D341Med (cell line): ENCODE data around the gene PSMB4.
"Not testable (repeated sequence)": the region's sequence is repeated elsewhere in the genome, so short reads cannot be mapped to it uniquely, and the experiment has no call there.

Source experiments
- DNase-seq: peaks from one replicate; pipeline ENCODE4 v3.0.0; 2012; ENCODE audit warnings: low spot score

PSMB4 gene

DNA sequence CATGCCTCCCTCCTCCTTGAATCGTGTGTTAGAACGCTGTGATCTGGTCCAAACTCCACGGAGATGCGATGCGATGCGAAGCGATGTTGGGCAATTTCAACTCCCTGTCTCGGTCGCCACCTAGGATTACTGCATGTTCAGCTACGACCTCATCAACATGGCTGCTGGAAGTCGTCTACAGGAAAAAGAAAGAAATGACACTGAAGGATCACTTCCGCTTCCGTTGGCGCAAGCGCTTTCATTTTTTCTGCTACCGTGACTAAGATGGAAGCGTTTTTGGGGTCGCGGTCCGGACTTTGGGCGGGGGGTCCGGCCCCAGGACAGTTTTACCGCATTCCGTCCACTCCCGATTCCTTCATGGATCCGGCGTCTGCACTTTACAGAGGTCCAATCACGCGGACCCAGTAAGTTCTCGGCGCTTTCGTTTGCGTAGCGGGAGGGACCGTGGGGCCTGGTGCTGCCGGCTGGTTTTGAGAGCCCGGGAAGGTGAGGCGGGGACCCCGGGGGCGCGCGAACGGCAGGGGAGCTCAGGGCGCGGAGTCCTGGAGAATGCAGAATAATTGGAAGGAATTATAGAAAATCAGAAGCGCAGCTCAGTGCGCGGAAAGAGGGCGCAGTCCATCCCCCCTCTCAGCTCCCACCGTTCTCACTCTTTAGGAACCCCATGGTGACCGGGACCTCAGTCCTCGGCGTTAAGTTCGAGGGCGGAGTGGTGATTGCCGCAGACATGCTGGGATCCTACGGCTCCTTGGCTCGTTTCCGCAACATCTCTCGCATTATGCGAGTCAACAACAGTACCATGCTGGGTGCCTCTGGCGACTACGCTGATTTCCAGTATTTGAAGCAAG is at the start of gene PSMB4:
Gene PSMB4, plus strand, starts transcription at position 250 of the 848 bp plus-strand sequence. Its CDS starts 15 bp downstream, at position 265.
- DNase-seq, result peak; percentile 90

DNA sequence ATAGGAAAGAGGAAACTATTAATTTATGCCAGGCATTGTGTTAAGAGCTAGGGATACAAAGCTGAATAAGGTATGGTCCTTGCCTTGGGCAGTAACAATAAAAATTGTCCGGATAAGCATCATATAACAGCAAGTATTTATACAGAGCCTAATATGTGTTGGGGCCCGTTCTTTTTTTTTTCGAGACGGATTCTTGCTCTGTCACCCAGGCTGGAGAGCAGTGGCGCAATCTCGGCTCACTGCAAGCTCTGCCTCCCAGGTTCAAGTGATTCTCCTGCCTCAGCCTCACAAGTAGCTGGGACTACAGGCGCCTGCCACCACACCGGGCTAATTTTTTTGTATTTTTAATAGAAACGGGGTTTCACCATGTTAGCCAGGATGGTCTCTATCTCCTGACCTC is 49.0 kb upstream of the PSMB4 start:
- not testable (repeated sequence) for DNase-seq

DNA sequence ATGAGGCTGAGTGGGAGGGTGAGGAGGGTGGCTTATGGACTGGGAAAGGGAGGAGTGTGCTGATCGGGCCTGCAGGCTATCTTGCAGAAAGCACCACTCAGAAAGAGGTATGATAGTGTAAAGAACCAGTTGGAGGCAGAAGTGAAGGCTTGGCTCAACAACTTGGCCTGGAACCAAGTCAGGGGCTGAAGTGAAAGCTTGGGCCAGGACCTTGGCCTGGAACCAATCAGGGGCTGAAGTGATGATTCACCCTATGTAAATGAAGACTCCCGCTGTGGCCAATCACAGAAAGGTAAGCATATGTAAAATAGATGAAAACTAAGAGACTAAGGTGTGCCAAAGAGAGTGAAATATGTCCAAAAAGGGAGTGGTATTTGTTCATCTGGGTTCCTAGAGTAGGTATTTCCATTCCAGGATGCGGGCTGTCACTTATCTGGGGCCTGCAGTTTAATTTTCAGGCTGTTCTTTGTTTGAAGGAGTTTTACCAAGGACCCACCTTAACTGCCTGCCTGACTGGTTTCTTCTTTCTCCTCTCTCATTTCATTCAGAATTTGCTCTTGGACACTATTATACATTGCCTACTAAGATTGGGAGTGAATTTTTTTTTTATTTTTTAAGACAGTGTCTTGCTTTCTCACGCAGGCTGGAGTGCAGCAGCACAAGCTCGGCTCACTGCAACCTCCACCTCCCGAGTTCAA is 47.2 kb upstream of the PSMB4 start:
- no peak for DNase-seq

DNA sequence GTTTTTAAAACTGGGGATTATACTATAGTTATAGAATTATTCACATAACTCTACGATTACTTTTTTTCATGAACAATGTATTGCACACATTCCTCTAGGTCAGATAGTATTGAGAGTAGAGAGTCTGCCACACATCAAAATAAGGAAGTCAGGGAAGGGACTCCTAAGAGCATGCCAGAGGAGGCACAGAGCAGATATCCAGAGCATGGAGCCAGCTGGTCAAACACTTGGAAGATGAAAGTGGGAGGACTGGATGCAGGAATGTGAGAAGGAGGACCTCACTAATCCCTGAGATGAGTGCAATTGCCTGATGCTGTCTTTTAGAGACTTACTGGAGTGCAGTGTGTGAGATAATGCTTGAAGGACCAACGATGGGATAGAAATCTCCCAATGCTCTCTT is 42.7 kb upstream of the PSMB4 start:
- no peak for DNase-seq

DNA sequence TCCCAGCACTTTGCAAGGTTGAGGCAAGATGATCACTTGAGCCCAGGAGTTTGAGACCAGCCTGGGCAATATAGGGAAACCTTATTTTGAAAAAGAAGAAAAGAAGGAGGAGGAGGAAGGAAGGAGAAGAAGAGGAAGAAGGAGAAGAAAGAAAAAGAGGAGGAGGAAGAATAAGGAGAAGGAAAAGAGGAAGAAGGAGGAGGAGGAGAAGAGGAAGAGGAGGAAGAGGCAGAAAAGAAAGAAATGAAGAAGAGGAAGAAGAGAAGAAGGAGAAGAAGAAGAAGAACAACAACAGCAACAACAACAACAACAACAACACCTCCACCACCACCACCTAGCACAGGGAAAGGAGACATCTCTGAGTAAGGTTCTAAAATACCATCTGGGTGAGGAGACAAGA is 37.5 kb upstream of the PSMB4 start:
- no peak for DNase-seq

DNA sequence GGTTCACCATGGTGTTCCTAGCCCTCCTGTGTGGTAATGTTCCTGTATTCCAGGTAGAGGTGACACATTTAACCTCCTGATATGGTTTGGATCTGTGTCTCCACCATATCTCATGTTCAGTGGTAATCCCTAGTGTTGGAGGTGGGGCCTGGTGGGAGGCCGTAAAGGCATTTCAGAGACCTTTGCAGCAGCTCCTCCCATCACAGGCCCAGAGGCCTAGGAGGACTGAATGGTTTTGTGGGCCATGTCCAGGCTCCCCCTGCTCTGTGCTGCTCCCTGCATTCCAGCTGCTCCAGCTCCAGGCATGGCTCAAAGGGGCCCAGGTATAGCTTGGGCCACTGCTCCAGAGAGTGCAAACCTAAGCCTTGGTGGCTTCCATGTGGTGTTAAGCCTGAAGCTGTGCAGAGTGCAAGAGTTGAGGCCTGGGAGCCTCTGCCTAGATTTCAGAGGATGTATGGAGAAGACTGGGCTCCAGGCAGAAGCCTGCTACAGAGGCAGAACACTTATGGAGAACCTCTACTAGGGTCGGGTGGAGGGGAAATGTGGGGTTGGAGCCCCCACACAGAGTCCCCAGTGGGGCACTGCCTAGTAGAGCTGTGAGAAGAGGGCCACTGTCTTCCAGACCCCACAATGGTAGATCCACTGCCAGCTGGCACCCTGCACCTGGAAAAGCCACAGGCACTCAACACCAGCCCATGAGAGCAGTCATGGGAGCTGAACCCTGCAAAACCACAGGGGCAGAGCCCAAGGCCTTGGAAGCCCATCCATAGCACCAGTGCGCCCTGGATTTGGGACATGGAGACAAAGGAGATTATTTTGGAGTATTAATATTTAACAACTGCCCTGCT is 36.8 kb upstream of the PSMB4 start:
- no peak for DNase-seq

DNA sequence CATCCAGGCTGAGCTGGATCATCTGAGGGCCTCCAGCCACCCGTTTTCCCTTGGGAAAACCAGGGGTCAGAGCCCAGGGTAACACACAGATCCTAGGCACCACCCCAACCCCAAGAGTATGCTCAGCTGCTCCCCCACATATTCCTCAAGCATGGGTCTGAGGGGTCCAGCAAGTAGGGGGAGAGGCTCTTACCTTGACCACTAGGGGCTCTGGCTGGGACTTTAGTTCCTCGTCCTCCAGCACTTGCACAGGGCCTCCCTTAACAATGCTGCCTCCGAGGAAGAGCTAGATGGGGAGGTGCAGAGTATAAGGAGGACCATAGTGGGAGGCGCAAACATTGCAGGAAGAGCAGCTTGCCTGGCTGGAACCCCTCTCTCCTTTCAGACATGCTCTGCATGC is 34.4 kb upstream of the PSMB4 start:
- DNase-seq, result no peak

DNA sequence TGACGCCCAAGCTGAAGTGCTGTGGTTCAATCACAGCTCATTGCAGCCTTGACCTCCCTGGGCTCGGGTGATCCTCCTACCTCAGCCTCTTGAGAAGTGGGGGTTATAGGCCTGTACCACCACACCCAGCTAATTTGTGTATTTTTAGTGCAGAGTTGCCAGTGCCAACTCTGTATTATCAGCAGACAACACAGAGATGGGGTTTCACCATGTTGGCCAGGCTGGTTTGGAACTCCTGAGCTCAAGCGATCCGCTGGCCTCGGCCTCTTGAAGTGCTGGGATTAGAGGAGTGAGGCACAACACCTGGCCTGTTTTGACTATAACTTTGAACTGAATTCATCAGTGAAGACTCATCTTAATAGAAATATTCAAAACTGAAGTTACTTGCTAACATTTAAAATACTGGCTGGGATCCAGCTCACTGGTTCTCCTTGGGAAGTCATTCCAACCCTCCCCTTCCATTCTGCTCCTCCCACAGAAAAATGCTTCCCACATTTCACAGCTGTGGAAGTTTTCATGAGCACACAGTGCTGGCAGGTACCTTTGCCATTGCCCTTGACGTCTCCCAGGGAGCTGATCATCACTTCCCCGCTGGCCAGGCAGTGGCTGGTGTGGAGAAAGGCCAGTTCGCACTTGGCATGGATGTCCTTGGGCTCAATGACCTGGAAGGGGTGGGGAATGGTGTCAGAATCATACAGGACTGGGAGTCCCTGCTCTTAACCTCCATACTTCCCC is 31.5 kb upstream of the PSMB4 start:
- DNase-seq, result no peak

DNA sequence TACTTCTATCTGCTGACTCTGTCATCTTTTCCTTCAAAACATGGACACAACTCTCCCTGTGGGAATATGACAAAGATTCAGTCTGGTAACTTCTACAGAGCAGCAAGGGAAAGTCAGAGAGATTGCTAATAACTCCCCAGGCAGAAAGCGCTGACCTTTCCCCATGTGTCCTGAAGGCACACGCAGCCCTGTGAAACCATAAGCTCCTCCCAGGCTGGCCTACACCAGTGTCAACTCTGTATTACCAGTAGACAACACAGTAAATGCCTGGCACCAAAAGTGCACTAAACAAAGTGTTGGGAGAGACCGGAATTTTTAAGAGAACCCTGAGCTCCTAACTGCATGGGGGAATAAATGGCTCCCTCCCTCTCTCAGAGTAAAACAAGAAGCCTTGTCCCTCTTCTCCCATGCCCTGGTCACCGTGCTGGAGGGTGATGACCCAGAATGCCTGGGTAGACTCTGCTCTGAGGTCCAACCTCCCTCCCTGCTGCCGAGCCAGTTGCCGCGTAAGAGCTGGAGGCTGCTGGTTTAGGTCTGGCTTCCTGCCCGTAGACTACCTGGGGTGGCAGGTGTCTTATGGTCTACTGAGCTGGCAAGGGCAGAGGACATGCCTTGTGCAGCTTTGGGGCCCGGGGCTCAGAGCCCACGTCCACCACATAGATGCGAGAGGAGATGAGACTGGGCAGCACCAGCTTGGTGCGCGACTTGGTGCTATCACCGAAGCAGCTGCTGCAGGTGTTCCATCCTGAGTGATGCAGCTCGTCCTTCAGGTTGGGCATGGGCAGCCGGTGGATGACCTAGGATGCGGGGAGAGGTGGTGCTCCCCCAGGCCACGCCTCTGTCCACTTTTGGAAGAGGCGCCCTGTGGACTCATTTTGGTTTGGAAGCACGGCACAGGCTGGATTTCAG is 30.7 kb upstream of the PSMB4 start:
- no peak for DNase-seq

DNA sequence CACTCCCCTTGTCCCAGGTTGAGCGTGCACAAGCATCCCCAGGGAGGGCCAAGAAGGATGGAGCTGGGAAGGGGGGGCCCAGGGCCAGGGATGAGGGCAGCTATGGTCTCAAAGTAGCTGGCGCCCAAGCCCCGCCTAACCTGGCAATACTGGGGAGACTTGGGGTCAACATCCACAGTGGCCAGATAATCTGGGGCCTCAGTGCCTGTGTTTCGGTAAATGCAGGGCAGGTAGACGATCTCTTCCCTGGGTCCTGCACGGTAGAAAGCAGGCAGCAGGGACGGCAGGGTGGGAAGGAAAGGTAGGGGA is 30.1 kb upstream of the PSMB4 start:
- DNase-seq, result no peak

DNA sequence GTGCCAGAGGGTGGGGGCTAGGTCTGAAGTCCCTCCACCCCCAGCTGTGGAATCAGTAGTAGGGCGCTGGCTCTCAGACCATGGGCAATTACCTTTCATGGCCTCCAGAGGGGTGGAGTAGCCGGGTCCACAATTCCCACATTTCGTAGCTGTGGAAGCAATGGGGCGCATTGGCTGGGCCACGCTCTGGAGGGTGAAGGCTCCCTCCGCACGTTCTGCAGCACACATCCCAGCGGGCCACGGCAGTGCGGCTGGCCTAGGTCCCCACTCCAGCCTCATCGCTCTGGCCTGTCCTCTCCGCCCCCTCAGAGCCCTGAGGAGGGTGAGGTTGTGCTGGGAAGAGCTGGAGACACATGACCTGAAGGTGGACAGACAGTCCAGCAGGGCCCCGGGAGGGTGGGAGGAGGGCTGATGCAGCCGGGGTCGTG is 29.7 kb upstream of the PSMB4 start:
- DNase-seq, result no peak

DNA sequence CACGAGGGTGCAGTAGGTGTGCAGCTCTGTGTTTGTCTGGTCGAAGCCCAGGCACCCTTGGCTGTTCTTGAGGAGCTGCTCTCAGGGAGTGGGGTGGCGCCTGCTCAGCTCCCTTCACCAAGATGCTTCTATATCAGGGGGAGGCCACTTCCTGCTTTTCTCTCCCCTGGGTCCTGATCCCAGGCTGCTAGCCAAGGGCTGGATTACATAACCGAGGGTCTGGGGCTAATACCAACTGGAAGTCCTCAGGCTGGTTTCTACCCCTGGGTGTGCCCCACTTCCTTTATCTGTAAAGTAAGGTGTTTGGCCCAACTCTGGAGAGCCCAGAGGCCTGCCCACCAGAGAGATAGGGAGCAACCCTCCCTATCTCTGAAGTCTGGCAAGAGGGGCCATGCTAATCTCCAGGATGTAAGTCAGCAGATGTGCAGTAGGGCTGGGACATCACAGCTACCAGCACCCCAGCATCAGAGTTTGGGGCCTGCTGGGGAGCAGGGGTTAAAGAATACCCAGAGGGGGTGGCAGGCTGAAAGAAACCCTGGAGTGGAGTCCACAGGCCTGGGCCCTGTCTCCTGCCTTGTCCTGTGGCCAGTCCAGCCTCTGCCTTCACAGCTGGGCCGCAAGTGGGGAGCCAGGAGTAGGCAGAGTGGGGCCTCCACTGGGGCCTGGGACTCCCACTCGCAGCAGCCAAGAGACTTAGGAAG is 29.0 kb upstream of the PSMB4 start:
- no peak for DNase-seq

DNA sequence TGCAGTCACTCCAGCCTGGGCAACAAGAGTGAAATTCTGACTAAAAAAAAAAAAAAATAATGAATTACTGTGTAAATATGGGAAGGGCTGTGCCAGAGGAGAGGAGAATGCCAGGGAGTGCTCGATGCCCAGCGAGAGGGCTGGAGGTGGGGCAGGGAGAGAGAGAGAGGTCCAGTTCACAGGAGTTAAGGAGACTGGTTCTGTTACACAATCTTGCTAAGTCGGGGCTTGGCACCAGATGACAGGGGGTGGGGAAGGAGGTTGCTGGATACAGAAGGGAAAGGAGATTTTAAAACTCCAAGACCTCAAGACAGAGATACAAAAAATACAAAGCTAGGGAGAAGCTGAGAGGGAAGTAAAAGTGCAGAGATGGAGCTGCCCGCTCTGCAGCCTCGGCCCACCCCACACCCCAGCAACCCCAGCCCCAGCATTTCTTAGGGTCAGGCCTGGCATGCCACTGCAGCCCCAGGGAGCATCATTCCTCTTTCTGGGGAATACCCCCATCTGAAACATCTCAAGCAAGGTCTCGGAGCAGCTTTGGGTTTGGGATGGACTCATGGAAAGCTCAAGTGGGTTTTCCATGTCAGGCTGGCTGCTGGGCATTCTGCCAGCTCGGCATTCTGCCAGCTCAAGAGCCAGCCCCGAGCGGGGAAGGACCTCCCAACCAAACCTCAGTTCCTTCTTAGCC is 27.9 kb upstream of the PSMB4 start:
- no peak for DNase-seq

DNA sequence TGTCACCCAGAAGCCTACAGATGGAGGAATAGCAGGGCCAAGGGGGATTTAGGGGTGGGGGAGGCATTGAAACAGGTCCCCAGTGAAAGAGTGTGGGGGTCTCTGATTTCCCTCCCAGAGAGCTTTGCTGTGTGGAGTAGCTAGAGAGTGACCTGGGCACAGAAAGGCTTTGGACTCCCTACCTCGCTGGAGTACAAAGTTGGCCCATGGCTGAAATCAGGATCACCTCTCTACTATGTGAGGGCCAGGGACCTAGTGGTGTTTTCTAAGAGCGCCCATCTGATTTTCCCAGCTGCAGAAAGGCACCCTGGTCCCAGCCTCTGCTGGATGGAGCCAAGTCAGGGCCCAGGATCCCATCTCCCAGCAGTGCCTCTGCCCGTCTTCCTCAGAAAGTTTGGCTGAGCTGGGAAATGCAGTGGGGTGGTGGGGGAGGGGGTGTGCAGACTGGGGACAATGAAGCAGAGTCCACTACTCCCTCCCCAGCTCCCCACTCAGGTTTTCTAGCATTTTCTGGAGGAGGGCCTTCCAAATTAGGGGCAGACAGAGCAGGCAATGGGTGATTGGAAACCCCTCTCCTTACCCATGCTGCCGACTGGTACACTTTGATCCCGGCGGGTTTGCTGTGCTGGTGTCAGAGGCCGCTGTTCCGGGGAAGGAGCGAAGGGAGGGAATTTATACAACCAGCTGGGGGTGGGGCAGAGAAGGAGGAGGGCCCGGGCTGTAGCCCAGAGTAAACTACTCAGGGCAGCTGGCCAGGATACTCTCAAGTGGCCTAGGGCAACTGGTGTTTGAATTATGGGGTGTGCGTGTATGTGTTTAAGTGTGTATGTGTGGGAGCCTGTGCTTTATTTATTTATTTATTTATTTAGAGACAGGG is 27.1 kb upstream of the PSMB4 start, which contains the start of gene SELENBP1:
Gene SELENBP1, minus strand, starts transcription at position 648 of the 877 bp plus-strand sequence. Its CDS starts 64 bp downstream, at position 584.
- no peak for DNase-seq

DNA sequence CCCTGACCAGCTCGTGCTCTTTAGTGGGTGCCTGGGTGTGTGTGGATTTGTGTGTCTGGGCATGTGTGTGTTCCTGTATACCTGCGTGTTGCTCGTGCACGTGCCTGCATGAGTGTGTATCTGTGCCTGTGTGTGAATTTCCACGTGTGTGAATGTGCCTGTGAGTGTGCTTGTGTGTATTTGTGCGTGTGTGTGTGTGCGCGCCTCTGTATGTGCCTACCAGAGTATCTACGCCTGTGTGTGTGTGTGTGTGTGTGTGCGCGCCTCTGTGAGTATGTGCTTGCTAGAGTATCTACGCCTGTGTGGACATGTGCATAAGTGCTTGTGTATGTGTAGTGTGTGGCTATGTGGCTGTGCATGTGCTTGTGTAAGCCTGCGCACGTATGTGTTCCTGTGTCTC is 26.2 kb upstream of the PSMB4 start:
- DNase-seq, result no peak

DNA sequence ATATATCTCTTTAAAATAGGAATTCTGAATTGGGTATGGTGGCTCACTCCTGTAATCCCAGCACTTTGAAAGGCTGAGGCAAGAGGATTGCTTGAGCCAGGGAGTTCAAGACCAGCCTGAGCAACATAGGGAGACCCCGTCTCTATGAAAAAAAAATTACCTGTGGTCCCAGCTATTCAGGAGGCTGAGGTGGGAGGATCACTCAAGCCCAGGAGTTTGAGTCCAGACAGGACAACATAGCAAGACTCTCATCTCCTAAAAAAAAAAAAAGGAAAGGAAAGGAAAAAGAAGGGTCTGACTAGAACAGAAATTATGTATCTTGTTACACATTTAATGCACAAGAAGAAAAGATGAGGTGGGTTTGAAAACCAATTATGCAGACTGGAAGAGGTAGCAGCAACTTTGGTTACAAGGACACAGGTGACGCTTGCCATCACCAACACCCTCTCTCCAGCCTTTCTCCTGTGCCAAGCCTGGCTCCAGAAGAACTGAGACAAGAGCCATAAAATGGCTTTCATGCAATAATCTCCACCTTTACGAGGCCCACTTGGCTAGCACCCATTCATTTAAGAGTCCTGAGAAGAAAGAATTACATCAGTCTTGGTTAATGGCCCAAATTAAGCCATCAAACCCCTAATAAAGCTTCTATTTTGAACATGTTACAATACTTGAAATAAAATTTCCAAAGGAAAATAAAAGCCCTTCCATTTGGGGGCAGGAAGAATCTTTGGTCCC is 22.1 kb upstream of the PSMB4 start:
- DNase-seq, result no peak

DNA sequence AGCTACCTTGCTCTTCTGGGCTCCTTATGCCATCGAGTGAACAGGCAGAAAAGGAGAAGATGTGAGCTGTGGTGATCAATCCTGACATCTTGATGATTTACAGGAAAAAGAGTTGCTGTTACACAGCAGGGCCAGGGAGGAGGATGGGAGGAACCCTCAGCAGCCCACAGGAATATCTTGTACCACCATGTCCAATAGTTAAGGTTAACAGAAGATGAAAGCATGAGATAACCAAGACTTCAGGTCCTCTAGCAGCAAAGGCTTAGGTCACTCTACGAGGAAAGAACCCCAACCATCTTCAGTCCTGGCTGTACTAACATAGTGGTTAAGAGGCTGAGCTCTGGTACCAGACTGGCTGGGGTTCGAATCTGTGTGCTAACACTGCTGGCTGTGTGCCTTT is 14.8 kb upstream of the PSMB4 start:
- DNase-seq, result no peak

DNA sequence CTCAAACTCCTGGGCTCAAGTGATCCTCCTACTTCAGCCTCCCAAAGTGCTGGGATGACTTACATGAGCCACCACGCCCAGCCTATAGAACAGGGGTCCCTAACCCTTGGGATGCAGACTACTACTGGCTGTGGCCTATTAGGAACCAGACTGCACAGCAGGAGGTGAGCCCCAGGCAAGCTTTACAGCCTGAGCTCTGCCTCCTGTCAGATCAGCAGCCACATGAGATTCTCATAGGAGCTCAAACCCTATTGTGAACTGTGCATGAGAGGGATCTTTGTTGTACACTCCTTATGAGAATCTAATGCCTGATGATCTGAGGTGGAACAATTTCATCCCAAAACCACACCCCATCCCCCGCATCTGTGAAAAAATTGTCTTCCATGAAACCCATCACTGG is 13.4 kb upstream of the PSMB4 start:
- no peak for DNase-seq
